Peyer's patch (tissue), 4 donors: Measurements from ENCODE around the gene HYAL2.

Source experiments
- POLR2A ChIP-seq, 2 donors: fragments of 450-650 bp; IDR thresholded peaks; one replicate each; pipeline ENCODE4 v1.5.1; 2017; ENCODE audit warnings: antibody characterized with exemption in 2 of 2, mild to moderate bottlenecking in 2 of 2, moderate library complexity in 2 of 2
- TF ChIP-seq, protein P1 (sequence below), 6 experiments: fragments of 450-650 bp in 4 of 6; fragments of 200-600 bp in 2 of 6; sonication (generic) in 1 of 6; IDR thresholded peaks; one replicate each; pipeline ENCODE4 v1.5.1; 2017 to 2019; ENCODE audit warnings: antibody characterized with exemption in 6 of 6, mild to moderate bottlenecking in 3 of 6, moderate library complexity in 1 of 6

DNA sequence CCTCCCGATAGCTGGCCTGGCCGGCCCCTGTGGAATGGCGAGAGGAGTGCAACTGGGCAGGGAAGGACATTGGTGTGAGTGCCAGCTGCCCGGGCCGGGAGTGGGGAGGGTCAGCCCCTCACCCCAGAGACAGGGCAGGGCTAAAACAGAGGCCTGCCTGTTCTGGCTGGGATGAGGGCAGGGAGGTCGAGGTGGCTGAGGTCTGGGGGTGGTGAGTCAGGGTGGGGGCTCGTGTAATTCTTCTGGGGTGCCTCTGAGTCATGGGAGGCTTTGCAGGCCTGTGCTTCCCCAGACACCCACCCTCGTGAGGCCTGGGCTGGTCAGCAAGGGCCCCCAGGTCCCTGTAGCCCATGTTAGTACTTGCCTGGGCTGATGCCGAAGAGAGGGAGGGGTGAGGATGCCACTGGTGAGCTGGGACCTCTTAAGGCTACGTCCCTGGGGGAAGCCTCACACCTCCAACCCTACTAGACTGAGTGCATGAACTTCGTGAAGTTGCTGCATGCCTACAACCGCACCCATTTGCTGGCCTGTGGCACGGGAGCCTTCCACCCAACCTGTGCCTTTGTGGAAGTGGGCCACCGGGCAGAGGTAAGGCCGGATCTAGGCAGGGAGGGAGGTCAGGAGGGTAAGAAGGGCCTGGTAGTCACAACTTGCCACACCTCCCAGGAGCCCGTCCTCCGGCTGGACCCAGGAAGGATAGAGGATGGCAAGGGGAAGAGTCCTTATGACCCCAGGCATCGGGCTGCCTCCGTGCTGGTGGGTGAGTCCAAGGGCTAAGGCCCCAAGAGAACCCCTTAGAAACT, 51.9 kb downstream of the HYAL2 start:
- TF ChIP-seq POLR2A (IDR thresholded peaks at IDR 0.05), result no peak
- TF ChIP-seq, protein P1, sequence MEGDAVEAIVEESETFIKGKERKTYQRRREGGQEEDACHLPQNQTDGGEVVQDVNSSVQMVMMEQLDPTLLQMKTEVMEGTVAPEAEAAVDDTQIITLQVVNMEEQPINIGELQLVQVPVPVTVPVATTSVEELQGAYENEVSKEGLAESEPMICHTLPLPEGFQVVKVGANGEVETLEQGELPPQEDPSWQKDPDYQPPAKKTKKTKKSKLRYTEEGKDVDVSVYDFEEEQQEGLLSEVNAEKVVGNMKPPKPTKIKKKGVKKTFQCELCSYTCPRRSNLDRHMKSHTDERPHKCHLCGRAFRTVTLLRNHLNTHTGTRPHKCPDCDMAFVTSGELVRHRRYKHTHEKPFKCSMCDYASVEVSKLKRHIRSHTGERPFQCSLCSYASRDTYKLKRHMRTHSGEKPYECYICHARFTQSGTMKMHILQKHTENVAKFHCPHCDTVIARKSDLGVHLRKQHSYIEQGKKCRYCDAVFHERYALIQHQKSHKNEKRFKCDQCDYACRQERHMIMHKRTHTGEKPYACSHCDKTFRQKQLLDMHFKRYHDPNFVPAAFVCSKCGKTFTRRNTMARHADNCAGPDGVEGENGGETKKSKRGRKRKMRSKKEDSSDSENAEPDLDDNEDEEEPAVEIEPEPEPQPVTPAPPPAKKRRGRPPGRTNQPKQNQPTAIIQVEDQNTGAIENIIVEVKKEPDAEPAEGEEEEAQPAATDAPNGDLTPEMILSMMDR (IDR thresholded peaks at IDR 0.05), result no peak
